ENCODE measurements around the gene B9D1.

The B9D1 gene, protein sequence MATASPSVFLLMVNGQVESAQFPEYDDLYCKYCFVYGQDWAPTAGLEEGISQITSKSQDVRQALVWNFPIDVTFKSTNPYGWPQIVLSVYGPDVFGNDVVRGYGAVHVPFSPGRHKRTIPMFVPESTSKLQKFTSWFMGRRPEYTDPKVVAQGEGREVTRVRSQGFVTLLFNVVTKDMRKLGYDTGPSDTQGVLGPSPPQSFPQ

GRCh38 chr17:19362277-19363113, at the start of gene B9D1:
Gene B9D1, minus strand, starts transcription at chr17:19362723. Its CDS starts 154 bp downstream, at chr17:19362569.
- DNase-seq (ENCODE audit: extremely low read depth in 1 of 2, low read depth in 1 of 2), result peak; percentile 84 to 86

DNA sequence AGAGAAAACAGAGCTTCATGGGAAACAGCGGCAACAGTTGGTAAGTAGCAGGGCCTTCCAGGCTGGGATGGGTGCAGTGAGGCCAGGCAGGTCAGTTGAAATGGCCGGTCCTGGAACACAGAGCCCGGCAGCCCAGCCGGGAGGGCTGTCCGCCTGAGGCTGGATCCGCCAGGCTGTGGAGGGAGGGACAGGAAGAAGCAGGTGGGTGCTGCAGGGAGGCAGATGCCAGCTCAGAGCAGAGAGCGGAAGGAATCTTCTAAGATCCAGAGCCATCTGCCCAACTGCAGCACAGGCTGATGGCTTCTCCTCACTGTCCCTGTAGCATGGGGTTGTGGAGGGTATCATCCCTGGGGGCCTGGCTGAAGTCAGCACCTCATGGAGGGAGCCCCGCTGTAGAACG, 49.1 kb upstream of the B9D1 start:
- DNase-seq (ENCODE audit: extremely low read depth in 1 of 2, low read depth in 1 of 2), result no peak

DNA sequence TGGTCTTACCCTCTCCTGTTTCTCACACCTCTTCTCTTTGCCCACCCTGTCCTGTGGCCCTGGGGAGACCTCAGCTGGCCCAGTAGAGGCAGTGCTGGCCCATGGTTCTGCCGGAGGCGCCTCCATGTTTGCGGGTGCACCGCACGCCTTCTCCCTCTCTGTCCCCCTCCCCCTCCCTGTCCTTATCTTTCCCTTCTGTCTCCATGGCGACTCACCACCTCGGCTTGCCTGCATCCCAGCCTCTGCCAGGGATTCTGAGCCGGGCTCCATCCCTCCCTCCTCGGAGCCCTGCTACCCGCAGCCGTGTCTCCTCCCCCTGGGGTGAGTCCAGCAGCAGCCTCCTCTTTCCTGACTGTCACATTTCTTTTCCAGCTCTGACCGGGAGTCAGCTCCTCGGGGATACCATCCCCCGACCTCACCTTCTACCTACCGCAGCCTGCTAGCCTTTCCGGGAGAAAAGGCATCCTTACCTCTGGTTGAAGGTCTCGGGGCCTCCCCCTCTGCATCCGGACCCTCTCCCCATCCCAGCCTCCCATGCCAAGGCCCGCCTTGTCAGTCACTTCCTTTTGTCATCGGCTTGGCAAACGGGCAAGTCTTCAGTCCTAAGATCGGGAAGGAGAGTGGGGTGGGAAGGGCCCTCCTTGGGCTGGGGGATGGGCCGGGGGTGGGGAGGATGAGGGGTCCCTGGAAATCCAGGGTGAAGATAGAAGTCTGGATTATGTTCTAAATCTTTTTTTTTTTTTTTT, 48.5 kb upstream of the B9D1 start, which contains the start of gene RNF112:
Gene RNF112 (plus strand): TSS at position 358 of the 746 bp plus-strand sequence. CDS start 177 bp downstream, at position 535.
- DNase-seq (ENCODE audit: extremely low read depth in 1 of 2, low read depth in 1 of 2), result no peak

GRCh38 chr17:19410091-19410490, 47.6 kb upstream of the B9D1 start:
- no peak for DNase-seq (ENCODE audit: extremely low read depth in 1 of 2, low read depth in 1 of 2)

DNA sequence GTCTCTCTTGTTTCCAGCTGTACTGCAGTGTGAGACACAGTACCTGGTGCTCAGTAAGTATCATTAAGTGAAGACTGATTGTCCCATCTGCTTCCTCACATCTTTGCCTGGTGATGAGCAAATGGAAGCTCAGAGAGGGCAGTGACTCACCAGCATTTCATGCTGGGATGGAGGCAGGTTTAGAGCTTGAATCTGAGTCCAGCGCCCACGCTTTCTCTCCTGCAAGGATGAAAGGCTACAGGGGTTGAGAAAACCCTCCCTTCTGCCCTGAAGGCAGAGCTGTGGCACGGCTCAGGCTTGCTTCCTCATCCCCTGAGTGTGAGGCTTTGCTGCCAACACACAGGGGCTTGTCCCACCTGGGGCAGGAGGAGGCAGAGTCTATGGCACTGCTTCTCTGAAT, 47.0 kb upstream of the B9D1 start:
- no peak for DNase-seq (ENCODE audit: extremely low read depth in 1 of 2, low read depth in 1 of 2)

DNA sequence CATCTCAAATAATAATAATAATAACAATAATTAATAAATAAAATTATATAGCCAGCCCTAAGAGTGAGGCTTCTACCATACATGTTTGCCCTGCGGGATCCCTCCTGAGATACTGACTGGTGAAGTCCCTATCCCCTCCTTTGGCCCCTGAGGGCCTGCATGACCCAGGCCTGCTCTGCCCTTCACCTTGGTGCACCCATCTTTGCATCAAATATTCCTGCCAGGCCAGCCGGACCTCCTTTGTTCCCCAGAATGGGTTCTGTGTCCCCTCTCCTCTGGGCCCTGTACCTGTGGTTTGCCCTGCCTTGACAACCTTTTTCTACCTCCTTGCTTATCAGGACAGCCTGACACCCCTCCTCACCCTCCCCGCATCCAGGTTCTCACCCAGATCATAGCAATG, 46.5 kb upstream of the B9D1 start:
- no peak for DNase-seq (ENCODE audit: extremely low read depth in 1 of 2, low read depth in 1 of 2)

DNA sequence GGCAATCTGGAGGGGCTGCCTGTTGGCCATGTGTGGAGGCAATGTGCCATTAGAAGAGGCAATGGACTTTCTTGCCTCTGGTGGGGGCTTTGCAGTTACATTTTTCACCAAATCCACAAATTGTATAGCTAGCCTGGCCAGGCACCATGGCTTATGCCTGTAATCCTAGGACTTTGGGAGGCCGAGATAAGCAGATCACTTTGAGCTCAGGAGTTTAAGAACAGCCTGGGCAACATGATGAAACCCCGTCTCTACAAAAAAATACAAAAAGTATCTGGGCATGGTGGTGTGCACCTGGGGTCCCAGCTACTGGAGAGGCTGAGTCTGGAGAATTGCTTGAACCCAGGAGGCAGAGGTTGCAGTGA, 45.8 kb upstream of the B9D1 start:
- no peak for DNase-seq (ENCODE audit: extremely low read depth in 1 of 2, low read depth in 1 of 2)

DNA sequence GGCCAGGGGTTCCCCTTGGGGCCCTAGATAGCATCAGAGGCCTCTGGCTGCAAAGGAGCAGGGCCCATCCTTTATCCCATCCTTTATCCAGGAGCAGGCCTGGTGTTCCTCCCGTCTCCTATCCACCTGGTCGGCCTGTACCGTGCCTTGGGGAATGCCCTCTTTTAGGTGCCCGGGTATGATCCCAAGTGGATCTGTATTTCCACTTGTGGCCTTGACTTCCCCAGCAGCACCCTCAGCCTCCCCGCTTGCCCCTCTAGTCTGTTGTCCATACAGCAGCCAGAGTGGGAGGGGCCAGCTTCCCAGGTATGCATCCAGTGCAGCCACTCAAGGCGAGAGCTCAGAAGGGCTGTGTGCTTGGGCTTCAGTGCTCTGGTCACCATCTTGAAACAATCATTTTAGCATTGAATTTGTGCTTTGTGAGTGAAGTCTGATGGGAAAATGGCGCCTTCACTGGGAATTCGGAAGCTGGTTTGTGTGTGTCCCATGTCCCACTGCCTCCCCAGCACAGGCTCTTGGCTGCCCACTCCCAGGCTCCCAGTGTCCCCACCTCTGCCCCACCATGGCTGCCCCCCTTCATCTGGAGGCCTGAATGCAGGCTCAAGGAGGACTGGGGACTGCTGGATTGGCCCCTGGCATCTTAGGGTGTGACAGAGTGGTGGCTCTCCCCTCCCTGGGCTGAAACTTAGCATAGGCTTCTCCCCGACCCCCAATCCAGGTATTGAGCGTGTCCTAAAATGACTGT, 45.2 kb upstream of the B9D1 start:
- DNase-seq (ENCODE audit: extremely low read depth in 1 of 2, low read depth in 1 of 2), result no peak

- no peak for DNase-seq (ENCODE audit: extremely low read depth in 1 of 2, low read depth in 1 of 2)
Observed at GRCh38 chr17:19405114-19405513, 42.6 kb upstream of the B9D1 start.

GRCh38 chr17:19404264-19404663, 41.7 kb upstream of the B9D1 start:
- DNase-seq (ENCODE audit: extremely low read depth in 1 of 2, low read depth in 1 of 2), result no peak

DNA sequence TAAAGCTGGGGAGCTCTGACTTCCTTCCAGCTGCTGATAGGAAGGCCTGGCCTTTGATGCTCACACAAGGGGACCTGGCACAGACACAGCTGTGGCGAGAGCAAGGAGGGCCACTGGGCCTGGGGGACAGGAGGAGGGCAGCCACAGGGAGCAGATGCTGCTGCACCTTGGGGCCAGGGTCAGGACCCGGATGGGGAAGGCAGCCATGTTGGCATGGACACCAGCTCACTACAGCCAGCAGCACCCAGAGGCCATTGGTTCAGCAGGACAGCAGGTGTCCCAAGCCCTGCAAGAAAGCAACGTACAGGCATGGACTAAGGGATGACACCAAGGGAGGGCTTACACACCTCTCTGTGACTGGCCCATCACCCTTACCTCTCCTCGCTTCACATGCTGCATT, 40.5 kb upstream of the B9D1 start:
- DNase-seq (ENCODE audit: extremely low read depth in 1 of 2, low read depth in 1 of 2), result no peak

GRCh38 chr17:19402171-19402570, 39.6 kb upstream of the B9D1 start:
- no peak for DNase-seq (ENCODE audit: extremely low read depth in 1 of 2, low read depth in 1 of 2)

DNA sequence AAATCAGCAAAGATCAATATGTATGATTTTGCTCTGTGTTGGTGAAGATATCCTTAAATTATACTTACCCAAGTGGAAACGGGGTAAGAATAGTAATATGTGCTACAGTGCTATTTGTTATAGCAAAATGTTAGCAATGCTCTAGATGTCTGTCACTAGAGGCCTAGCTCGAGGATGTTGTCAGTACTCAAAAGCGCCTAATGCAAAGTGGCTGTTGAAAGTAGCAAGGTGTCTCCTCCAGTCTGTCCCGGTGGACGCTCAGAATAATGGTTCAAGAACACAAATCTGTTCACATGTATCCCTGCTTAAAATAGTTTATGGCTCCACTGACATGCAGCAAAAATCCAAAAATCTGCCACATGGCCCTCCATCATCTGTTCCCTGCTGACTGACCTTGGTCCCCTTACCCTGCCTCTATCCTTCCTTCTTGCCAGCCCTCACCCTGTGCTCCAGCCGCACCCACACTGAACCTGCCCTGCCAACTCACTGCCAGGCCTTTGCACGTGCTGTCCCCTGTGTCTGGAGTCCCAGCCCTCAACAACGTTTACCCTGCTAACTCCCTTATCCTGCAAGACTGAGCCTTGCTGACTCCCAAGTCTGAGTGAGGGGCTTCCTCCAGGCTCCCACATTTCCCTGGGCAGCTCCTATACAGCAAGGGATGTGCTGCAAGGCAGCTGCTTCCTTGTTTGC, 38.9 kb upstream of the B9D1 start:
- DNase-seq (ENCODE audit: extremely low read depth in 1 of 2, low read depth in 1 of 2), result no peak

DNA sequence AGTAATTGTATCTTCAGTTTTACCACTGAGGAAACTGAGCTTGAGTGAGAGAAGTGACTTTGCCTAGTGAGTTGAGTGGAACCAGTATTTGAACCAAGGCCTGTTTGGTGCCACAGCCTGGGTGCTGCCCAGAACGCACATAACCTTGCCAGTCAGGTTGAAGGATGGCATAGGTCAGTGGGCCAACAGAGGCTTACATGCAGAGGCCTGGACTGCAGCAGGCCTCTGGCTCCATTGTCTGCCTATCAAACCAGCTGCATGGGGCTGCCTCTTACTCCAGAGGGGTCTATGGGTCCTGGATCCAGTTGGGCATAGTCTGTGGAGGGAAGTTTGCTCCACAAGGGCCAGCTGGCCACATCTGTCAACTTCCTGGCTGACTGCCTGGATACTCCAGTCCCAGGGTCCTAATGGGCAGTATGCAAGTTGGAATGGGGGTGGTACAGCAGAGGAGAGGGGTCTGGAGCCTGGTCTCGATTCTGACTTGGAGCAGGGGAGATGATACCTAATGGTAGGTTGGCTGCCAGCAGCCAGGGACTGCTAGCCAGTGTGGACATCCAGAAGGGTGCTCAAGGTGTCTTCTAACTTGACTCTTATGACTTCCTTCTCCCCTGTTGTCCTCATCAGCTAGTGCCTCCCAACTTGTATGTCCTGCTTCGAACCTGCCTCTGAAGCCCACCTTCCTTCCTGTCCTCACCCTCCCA, 37.4 kb upstream of the B9D1 start:
- no peak for DNase-seq (ENCODE audit: extremely low read depth in 1 of 2, low read depth in 1 of 2)

- no peak for DNase-seq (ENCODE audit: extremely low read depth in 1 of 2, low read depth in 1 of 2)
Observed at GRCh38 chr17:19398301-19399181, 36.0 kb upstream of the B9D1 start.

DNA sequence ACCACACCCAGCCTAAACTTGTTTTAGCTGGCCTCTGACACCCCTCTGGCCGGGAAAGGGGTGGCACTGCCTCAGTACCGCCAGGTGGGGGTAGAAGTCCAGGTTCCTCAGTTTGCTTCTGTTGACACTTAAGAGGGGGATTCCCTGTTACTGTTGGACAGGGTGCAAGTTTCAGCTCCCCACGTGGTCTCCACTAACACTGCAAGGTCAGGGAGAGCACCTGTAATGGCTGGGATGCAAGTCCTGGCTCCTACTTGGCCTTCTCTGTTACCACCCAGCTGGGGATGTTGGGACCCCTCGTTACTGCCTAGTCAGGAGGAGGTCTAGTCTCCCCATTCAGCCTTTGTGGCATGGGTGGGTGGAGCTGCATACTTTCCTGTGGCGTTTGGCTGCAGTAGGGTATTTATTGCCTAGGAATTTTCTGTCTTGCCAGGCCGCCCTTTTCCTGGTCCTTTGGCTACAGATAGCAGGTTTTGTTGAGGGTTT, 35.1 kb upstream of the B9D1 start:
- no peak for DNase-seq (ENCODE audit: extremely low read depth in 1 of 2, low read depth in 1 of 2)

GRCh38 chr17:19392303-19392702, 29.8 kb upstream of the B9D1 start:
- no peak for DNase-seq (ENCODE audit: extremely low read depth in 1 of 2, low read depth in 1 of 2)

- no peak for DNase-seq (ENCODE audit: extremely low read depth in 1 of 2, low read depth in 1 of 2)
Observed at GRCh38 chr17:19391432-19391831, 28.9 kb upstream of the B9D1 start.

DNA sequence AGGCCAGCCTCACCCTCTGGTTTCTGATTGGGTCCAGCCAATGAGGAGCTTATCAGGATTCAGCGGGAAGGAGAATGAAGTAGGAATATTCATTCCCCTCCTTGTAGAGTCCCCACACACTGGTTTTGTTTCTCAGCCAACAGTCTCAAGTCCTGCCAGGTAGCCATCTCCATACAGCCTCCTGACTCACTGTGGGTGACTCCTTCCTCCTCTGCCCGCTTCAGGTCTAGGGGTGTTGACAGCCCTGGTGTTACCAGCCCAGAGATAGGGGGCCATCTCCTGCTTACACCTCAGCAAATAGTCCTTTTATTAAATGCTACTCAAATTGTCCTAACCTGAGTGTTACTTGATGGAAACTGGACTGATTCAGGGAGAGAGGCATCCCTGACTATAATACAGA, 28.4 kb upstream of the B9D1 start:
- no peak for DNase-seq (ENCODE audit: extremely low read depth in 1 of 2, low read depth in 1 of 2)
